Neuronal stem cell (in vitro differentiated cells): ENCODE results near the gene ZCCHC7.

ENCODE experiments used
- DNase-seq: peaks from one replicate; pipeline ENCODE4 v3.0.0-alpha.2; 2013; ENCODE audit warnings: low spot score
- H2AFZ ChIP-seq: one replicate; pipeline ENCODE4 v1.6.1; 2013; ENCODE audit warnings: mild to moderate bottlenecking, low read length, inconsistent platforms
- H2AK5ac ChIP-seq: 2 replicates; pipeline ENCODE4 v1.6.1; 2013; ENCODE audit warnings: low read depth, mild to moderate bottlenecking, inconsistent platforms, low read length, moderate library complexity, mixed read lengths
- H2BK120ac ChIP-seq: 2 replicates; pipeline ENCODE4 v1.6.1; 2013; ENCODE audit warnings: low read depth, mild to moderate bottlenecking, inconsistent platforms, low read length, moderate library complexity, mixed read lengths
- H2BK12ac ChIP-seq: one replicate; pipeline ENCODE4 v1.6.1; 2013; ENCODE audit warnings: low read length, inconsistent platforms
- H2BK15ac ChIP-seq: 2 replicates; pipeline ENCODE4 v1.6.1; 2013; ENCODE audit warnings: mild to moderate bottlenecking, low read length, inconsistent platforms, mixed read lengths
- H2BK5ac ChIP-seq: one replicate; pipeline ENCODE4 v1.6.1; 2013; ENCODE audit warnings: inconsistent platforms, mild to moderate bottlenecking, low read length, moderate library complexity
- H3K14ac ChIP-seq: one replicate; pipeline ENCODE4 v1.6.1; 2013; ENCODE audit warnings: low read length, inconsistent platforms
- H3K18ac ChIP-seq: 2 replicates; pipeline ENCODE4 v1.6.1; 2013; ENCODE audit warnings: low read length, inconsistent platforms
- H3K23ac ChIP-seq: 2 replicates; pipeline ENCODE4 v1.6.1; 2013; ENCODE audit warnings: low read depth, mild to moderate bottlenecking, mixed read lengths, low read length, inconsistent platforms; ENCODE audit not compliant: poor library complexity
- H3K27ac ChIP-seq: replicated peaks from 3 replicates; pipeline ENCODE4 v1.5.1; 2013; ENCODE audit warnings: low read length, inconsistent platforms
- H3K27me3 ChIP-seq, 3 experiments: 2 replicates each; pipeline ENCODE4 v1.6.1; 2013; ENCODE audit warnings: low read length in 3 of 3, mild to moderate bottlenecking in 2 of 3, inconsistent platforms in 1 of 3, low read depth in 1 of 3, mixed read lengths in 1 of 3, moderate library complexity in 1 of 3; ENCODE audit not compliant: control insufficient read depth in 3 of 3, insufficient read depth in 3 of 3
- H3K36me3 ChIP-seq, 2 donors: replicated peaks in 1 of 2; 2 replicates each; pipeline ENCODE4 v1.6.1; 2013; ENCODE audit warnings: low read length in 2 of 2; ENCODE audit not compliant: control insufficient read depth in 2 of 2, insufficient read depth in 2 of 2
- H3K4ac ChIP-seq: 2 replicates; pipeline ENCODE4 v1.6.1; 2013; ENCODE audit warnings: inconsistent platforms, mild to moderate bottlenecking, low read length, moderate library complexity
- H3K4me1 ChIP-seq, 2 donors: 1 replicate in 1 of 2; 2 replicates in 1 of 2; pipeline ENCODE4 v1.6.1; 2013; ENCODE audit warnings: low read length in 2 of 2, low read depth in 1 of 2; ENCODE audit not compliant: control insufficient read depth in 2 of 2, insufficient read depth in 1 of 2
- H3K4me2 ChIP-seq: one replicate; pipeline ENCODE4 v1.6.1; 2013; ENCODE audit warnings: mild to moderate bottlenecking, low read length, inconsistent platforms; ENCODE audit not compliant: insufficient read depth, poor library complexity, severe bottlenecking
- H3K4me3 ChIP-seq, 2 donors: 2 replicates each; pipeline ENCODE4 v1.5.1; 2013; ENCODE audit warnings: low read length in 2 of 2, mild to moderate bottlenecking in 2 of 2, inconsistent platforms in 1 of 2, moderate library complexity in 1 of 2
- H3K79me1 ChIP-seq: one replicate; pipeline ENCODE4 v1.6.1; 2013; ENCODE audit warnings: low read depth, mild to moderate bottlenecking, inconsistent platforms, low read length, moderate library complexity
- H3K9ac ChIP-seq: one replicate; pipeline ENCODE4 v1.6.1; 2013; ENCODE audit warnings: mild to moderate bottlenecking, low read depth, low read length, inconsistent platforms; ENCODE audit not compliant: poor library complexity
- H3K9me3 ChIP-seq, 2 donors: replicated peaks in 1 of 2; 2 replicates each; pipeline versions ENCODE3 to v1.6.1; 2013; ENCODE audit warnings: low read length in 2 of 2, mild to moderate bottlenecking in 2 of 2, inconsistent platforms in 1 of 2, low read depth in 1 of 2, mixed read lengths in 1 of 2, moderate library complexity in 1 of 2; ENCODE audit not compliant: control insufficient read depth in 2 of 2, insufficient read depth in 1 of 2
- H4K8ac ChIP-seq: one replicate; pipeline ENCODE4 v1.6.1; 2013; ENCODE audit warnings: low read depth, mild to moderate bottlenecking, inconsistent platforms, low read length, moderate library complexity
- H4K91ac ChIP-seq: one replicate; pipeline ENCODE4 v1.6.1; 2013; ENCODE audit warnings: low read length, low read depth, mild to moderate bottlenecking, inconsistent platforms; ENCODE audit not compliant: poor library complexity
- WGBS, 2 donors: extraction: QIAGEN DNeasy Blood & Tissue Kit; methylation state at CpG; one replicate each; pipeline ENCODE4 v1.1.7; 2013; ENCODE audit warnings: missing lambda C conversion rate in 2 of 2, mixed read lengths in 1 of 2; ENCODE audit not compliant: insufficient read length in 2 of 2, insufficient replicate concordance in 1 of 2; ENCODE audit errors: extremely low coverage in 2 of 2; 5-methylcytosine and 5-hydroxymethylcytosine counted together

Gene ZCCHC7

GRCh38 chr9:37197158-37198038, 77.0 kb downstream of the ZCCHC7 start:
- WGBS, 2 donors: no CpG with 5 or more reads among the region's 4 CpGs
- H3K4me3 ChIP-seq: no peak overlapping the region

GRCh38 chr9:37198039-37198729, 77.8 kb downstream of the ZCCHC7 start:
- H4K91ac ChIP-seq: no peak overlapping the region
- H3K4me3 ChIP-seq: no peak overlapping the region
- peaks cover 0 to 11% of the 10 kb centered on the region in 2 donors for H3K9me3 ChIP-seq
- peaks cover 0 to 6% of the 10 kb centered on the region in 2 donors for H3K36me3 ChIP-seq
- H4K8ac ChIP-seq: no peak overlapping the region
- no peaks in the 10 kb centered on the region for H3K79me1 ChIP-seq
- no peak for DNase-seq
- no peak overlapping the region for H3K4me2 ChIP-seq
- no peak overlapping the region for H3K27ac ChIP-seq
- H2BK12ac ChIP-seq: no peak overlapping the region
- no peak overlapping the region for H3K9ac ChIP-seq
- H3K23ac ChIP-seq: no peak overlapping the region
- no peak overlapping the region for H2BK15ac ChIP-seq
- H2BK120ac ChIP-seq: no peak overlapping the region
- no peak overlapping the region for H3K14ac ChIP-seq
- peaks cover 6 to 30% of the 10 kb centered on the region in 2 donors for H3K4me1 ChIP-seq
- H2BK5ac ChIP-seq: no peak overlapping the region
- no peak overlapping the region for H2AK5ac ChIP-seq
- H3K18ac ChIP-seq: no peak overlapping the region
- H2AFZ ChIP-seq: no peak overlapping the region
- WGBS, 2 donors: no CpG with 5 or more reads among the region's 2 CpGs
- no peaks in the 10 kb centered on the region for H3K27me3 ChIP-seq
- no peak overlapping the region for H3K4ac ChIP-seq

More at GRCh38 chr9:37197158-37198038, 77.0 kb downstream of the ZCCHC7 start:
- no peak overlapping the region for H3K14ac ChIP-seq
- no peak overlapping the region for H3K23ac ChIP-seq
- H2BK12ac ChIP-seq: no peak overlapping the region
- peaks cover 6 to 30% of the 10 kb centered on the region in 2 donors for H3K4me1 ChIP-seq
- no peak overlapping the region for H4K91ac ChIP-seq
- H4K8ac ChIP-seq: no peak overlapping the region
- no peak overlapping the region for H2BK15ac ChIP-seq
- H3K4ac ChIP-seq: no peak overlapping the region
- no peak overlapping the region for H2AFZ ChIP-seq
- H3K9ac ChIP-seq: no peak overlapping the region
- H3K36me3 ChIP-seq: no peaks in the 10 kb centered on the region
- H3K27me3 ChIP-seq: no peaks in the 10 kb centered on the region
- no peak overlapping the region for H2AK5ac ChIP-seq
- H3K9me3 ChIP-seq: peaks cover 0 to 4% of the 10 kb centered on the region in 2 donors
- no peak overlapping the region for H3K18ac ChIP-seq
- DNase-seq: no peak
- H2BK5ac ChIP-seq: no peak overlapping the region
- H2BK120ac ChIP-seq: no peak overlapping the region
- H3K4me2 ChIP-seq: no peak overlapping the region
- H3K79me1 ChIP-seq: no peaks in the 10 kb centered on the region
- no peak overlapping the region for H3K27ac ChIP-seq

GRCh38 chr9:37198831-37199230, 78.5 kb downstream of the ZCCHC7 start:
- peaks cover 1 to 17% of the 10 kb centered on the region in 2 donors for H3K9me3 ChIP-seq
- WGBS, 2 donors: no CpG with 5 or more reads among the region's 1 CpG

GRCh38 chr9:37200433-37201005, 80.1 kb downstream of the ZCCHC7 start:
- Histone ChIP-seq H2BK12ac (no peak overlapping the region), H4K8ac (no peak overlapping the region), H3K23ac (no peak overlapping the region), H3K79me1 (no peaks in the 10 kb centered on the region), H2AFZ (no peak overlapping the region), H3K4me2 (no peak overlapping the region), H3K36me3 (peaks cover 0 to 6% of the 10 kb centered on the region in 2 donors), H3K4me3 (no peak overlapping the region), H3K14ac (no peak overlapping the region), H3K9ac (no peak overlapping the region), H3K27me3 (no peaks in the 10 kb centered on the region), H3K27ac (no peak overlapping the region), H3K9me3 (peaks cover 1 to 25% of the 10 kb centered on the region in 2 donors), H3K4ac (no peak overlapping the region), H2BK120ac (no peak overlapping the region), H2BK15ac (no peak overlapping the region), H3K4me1 (peaks cover 5 to 27% of the 10 kb centered on the region in 2 donors), H2AK5ac (no peak overlapping the region), H2BK5ac (no peak overlapping the region), H4K91ac (no peak overlapping the region), H3K18ac (no peak overlapping the region)
- DNase-seq: no peak
- no CpG with 5 or more reads among the region's 1 CpG for WGBS, 2 donors

More at GRCh38 chr9:37198831-37199230, 78.5 kb downstream of the ZCCHC7 start:
- Histone ChIP-seq H3K4me1 (peaks cover 5 to 27% of the 10 kb centered on the region in 2 donors), H4K91ac (no peak overlapping the region), H3K9ac (no peak overlapping the region), H3K4ac (no peak overlapping the region), H3K4me3 (no peak overlapping the region), H3K79me1 (no peaks in the 10 kb centered on the region), H2BK120ac (no peak overlapping the region), H2BK5ac (no peak overlapping the region), H2BK15ac (no peak overlapping the region), H2BK12ac (no peak overlapping the region), H2AK5ac (no peak overlapping the region), H3K36me3 (peaks cover 0 to 6% of the 10 kb centered on the region in 2 donors), H4K8ac (no peak overlapping the region), H3K23ac (no peak overlapping the region), H2AFZ (no peak overlapping the region), H3K14ac (no peak overlapping the region), H3K18ac (no peak overlapping the region), H3K27me3 (no peaks in the 10 kb centered on the region), H3K4me2 (no peak overlapping the region), H3K27ac (no peak overlapping the region)
- DNase-seq: no peak
